ENCODE measurements around the gene CELA2A. TPM values are rescaled to one million over a fixed set of nuclear protein-coding genes. Genes with fewer than 3 reads are reported as not detected.
A peak's percentile ranks its signal among the peaks of the same experiment; 100 is the strongest.

CELA2A gene
- polyA plus RNA-seq, 3 donors, result not detected

- intact Hi-C loops (cut with micrococcal nuclease), result no loop called here
- DNase-seq, result peak in 2 of 3 donors; percentile 72 to 89
- Histone ChIP-seq H3K79me2 (ENCODE audit: insufficient read depth, low read length) (peaks cover 42% of the 10 kb centered on the region), H3K4me2 (replicated peaks; ENCODE audit: extremely low read depth, low read length, poor library complexity, severe bottlenecking) (peak overlapping the region; percentile 84), H3K27me3 (ENCODE audit: control insufficient read depth in 2 of 2, insufficient read depth in 2 of 2, low read length in 2 of 2) (peaks cover 0 to 16% of the 10 kb centered on the region in 2 donors), H3K36me3 (replicated peaks in 1 of 2; ENCODE audit: control insufficient read depth in 1 of 2, insufficient read depth in 2 of 2, low read length in 2 of 2) (peaks cover 13 to 16% of the 10 kb centered on the region in 2 donors), H3K27ac (ENCODE audit: low read depth in 1 of 2, low read length in 2 of 2) (peak overlapping the region; percentile 45 to 95), H3K9ac (ENCODE audit: insufficient read depth, low read length, poor library complexity, severe bottlenecking) (peak overlapping the region; percentile 96), H4K20me1 (ENCODE audit: insufficient read depth, low read length) (peaks cover 40% of the 10 kb centered on the region), H3K9me3 (replicated peaks in 1 of 2; ENCODE audit: control insufficient read depth in 1 of 2, insufficient read depth in 1 of 2, low read length in 2 of 2) (no peaks in the 10 kb centered on the region), H3K4me1 (ENCODE audit: control insufficient read depth in 1 of 2, insufficient read depth in 2 of 2, low read length in 2 of 2) (peaks cover 25 to 26% of the 10 kb centered on the region in 2 donors), H3K4me3 (replicated peaks in 1 of 3; ENCODE audit: low read depth in 2 of 3, low read length in 3 of 3) (peak overlapping the region; percentile 43 to 100 (median 92)), H2AFZ (ENCODE audit: insufficient read depth, low read depth, low read length, poor library complexity, severe bottlenecking) (peak overlapping the region; percentile 60)
- WGBS (ENCODE audit: insufficient coverage), result 29% methylated on average over 14 of the region's 14 CpGs
- no peak for TF ChIP-seq CTCF (IDR thresholded peaks at IDR 0.05)
- Mint-ChIP-seq H3K27ac (peak overlapping the region; percentile 85 to 98 (median 96)), H3K4me1 (peaks cover 29% of the 10 kb centered on the region), H3K4me3 (peak overlapping the region; percentile 73 to 85), H3K36me3 (peaks cover 26 to 32% of the 10 kb centered on the region in 2 donors), H3K9me3 (peaks cover 0 to 5% (median 0%) of the 10 kb centered on the region in 7 donors), H3K27me3 (ENCODE audit: low read depth in 3 of 3) (peaks cover 8 to 21% (median 18%) of the 10 kb centered on the region in 3 donors)
These were observed 47.6 kb upstream of the CELA2A start for GRCh38 chr1:15408890-15409387.

- Histone ChIP-seq H3K36me3 (replicated peaks in 1 of 2; ENCODE audit: control insufficient read depth in 1 of 2, insufficient read depth in 2 of 2, low read length in 2 of 2) (peaks cover 19 to 23% of the 10 kb centered on the region in 2 donors), H3K4me1 (ENCODE audit: control insufficient read depth in 1 of 2, insufficient read depth in 2 of 2, low read length in 2 of 2) (peaks cover 31 to 33% of the 10 kb centered on the region in 2 donors), H3K27ac (ENCODE audit: low read depth in 1 of 2, low read length in 2 of 2) (peak within 1 kb of the TSS; percentile 95), H3K79me2 (ENCODE audit: insufficient read depth, low read length) (peaks cover 49% of the 10 kb centered on the region), H3K4me2 (replicated peaks; ENCODE audit: extremely low read depth, low read length, poor library complexity, severe bottlenecking) (peak within 1 kb of the TSS; percentile 84), H2AFZ (ENCODE audit: insufficient read depth, low read depth, low read length, poor library complexity, severe bottlenecking) (peak within 1 kb of the TSS; percentile 60), H3K4me3 (replicated peaks in 1 of 3; ENCODE audit: low read depth in 2 of 3, low read length in 3 of 3) (peak within 1 kb of the TSS; percentile 92 to 100 (median 98)), H4K20me1 (ENCODE audit: insufficient read depth, low read length) (peaks cover 46% of the 10 kb centered on the region), H3K9ac (ENCODE audit: insufficient read depth, low read length, poor library complexity, severe bottlenecking) (peak within 1 kb of the TSS; percentile 96), H3K27me3 (ENCODE audit: control insufficient read depth in 2 of 2, insufficient read depth in 2 of 2, low read length in 2 of 2) (peaks cover 0 to 16% of the 10 kb centered on the region in 2 donors), H3K9me3 (replicated peaks in 1 of 2; ENCODE audit: control insufficient read depth in 1 of 2, insufficient read depth in 1 of 2, low read length in 2 of 2) (no peaks in the 10 kb centered on the region)
- intact Hi-C loops (cut with micrococcal nuclease), result loop anchor here in 1 of 2 donors (5.0 kb wide), 2 partner anchors 62 to 113 kb away; partner anchors contain the start of gene CASP9
- H3K36me3 Mint-ChIP-seq, result peaks cover 33 to 39% of the 10 kb centered on the region in 2 donors
- peaks cover 8 to 21% (median 18%) of the 10 kb centered on the region in 3 donors for H3K27me3 Mint-ChIP-seq (ENCODE audit: low read depth in 3 of 3)
- peak; percentile 93 to 99 (median 97) for DNase-seq
- WGBS (ENCODE audit: insufficient coverage), result under 1% methylated on average over 88 of the region's 99 CpGs
- peaks cover 0 to 5% (median 0%) of the 10 kb centered on the region in 7 donors for H3K9me3 Mint-ChIP-seq
- TF ChIP-seq CTCF (IDR thresholded peaks at IDR 0.05), result no peak
- H3K27ac Mint-ChIP-seq, result peak within 1 kb of the TSS; percentile 97 to 99 (median 99)
- peak within 1 kb of the TSS; percentile 97 for H3K4me3 Mint-ChIP-seq
- peaks cover 36% of the 10 kb centered on the region for H3K4me1 Mint-ChIP-seq
These were observed 46.9 kb upstream of the CELA2A start, which contains the start of gene EFHD2 for GRCh38 chr1:15409388-15410222. EFHD2 (plus strand) TSS chr1:15409888; CDS start chr1:15409972, 84 bp downstream.
